GM18909 (cell line): Measurements from ENCODE around the gene CLPTM1L.
"Not testable (repeated sequence)": the region's sequence is repeated elsewhere in the genome, so short reads cannot be mapped to it uniquely, and the experiment has no call there.

ENCODE experiments used
- ATAC-seq: cut with Tn5 transposase; IDR thresholded peaks from one replicate; pipeline ENCODE4 v1.9.1; 2021; ENCODE audit warnings: mild to moderate bottlenecking; ENCODE audit not compliant: unreplicated experiment, poor library complexity

Gene CLPTM1L

GRCh38 chr5:1343931-1344901 is 683 bp downstream of the CLPTM1L start:
- ATAC-seq = peak; percentile 29

- no peak for ATAC-seq
These were observed 1.6 kb downstream of the CLPTM1L start for GRCh38 chr5:1343315-1343751.

GRCh38 chr5:1342711-1343110 is 2.2 kb downstream of the CLPTM1L start:
- ATAC-seq = not testable (repeated sequence)

- no peak for ATAC-seq
These were observed 2.6 kb downstream of the CLPTM1L start for GRCh38 chr5:1342268-1342667.

GRCh38 chr5:1341863-1342262 is 3.0 kb downstream of the CLPTM1L start:
- no peak for ATAC-seq

GRCh38 chr5:1339818-1340210 is 5.1 kb downstream of the CLPTM1L start:
- not testable (repeated sequence) for ATAC-seq

- ATAC-seq = not testable (repeated sequence)
These were observed 5.6 kb downstream of the CLPTM1L start for GRCh38 chr5:1339139-1339817.

GRCh38 chr5:1338506-1339070 is 6.3 kb downstream of the CLPTM1L start:
- no peak for ATAC-seq

- ATAC-seq = no peak
These were observed 6.8 kb downstream of the CLPTM1L start for GRCh38 chr5:1338196-1338490.

- no peak for ATAC-seq
These were observed 7.3 kb downstream of the CLPTM1L start for GRCh38 chr5:1337489-1338195.

- no peak for ATAC-seq
These were observed 8.0 kb downstream of the CLPTM1L start for GRCh38 chr5:1336749-1337488.

GRCh38 chr5:1336106-1336561 is 8.8 kb downstream of the CLPTM1L start:
- no peak for ATAC-seq

GRCh38 chr5:1335540-1336095 is 9.3 kb downstream of the CLPTM1L start:
- ATAC-seq = no peak

- ATAC-seq = no peak
These were observed 9.9 kb downstream of the CLPTM1L start for GRCh38 chr5:1334831-1335539.

- no peak for ATAC-seq
These were observed 10.9 kb downstream of the CLPTM1L start for GRCh38 chr5:1333986-1334385.

- ATAC-seq = not testable (repeated sequence)
These were observed 11.6 kb downstream of the CLPTM1L start for GRCh38 chr5:1333286-1333685.

GRCh38 chr5:1332461-1333001 is 12.4 kb downstream of the CLPTM1L start:
- ATAC-seq = no peak

- ATAC-seq = no peak
These were observed 13.0 kb downstream of the CLPTM1L start for GRCh38 chr5:1331861-1332405.
